GM12874 (cell line): ENCODE measurements around the gene PTHLH.

ENCODE experiments used
- CTCF ChIP-seq: IDR thresholded peaks from 2 replicates; pipeline ENCODE4 v1.5.1; 2011; ENCODE audit warnings: low read depth, mild to moderate bottlenecking, control low read depth, low read length, moderate library complexity; ENCODE audit not compliant: insufficient read depth

The PTHLH gene

DNA sequence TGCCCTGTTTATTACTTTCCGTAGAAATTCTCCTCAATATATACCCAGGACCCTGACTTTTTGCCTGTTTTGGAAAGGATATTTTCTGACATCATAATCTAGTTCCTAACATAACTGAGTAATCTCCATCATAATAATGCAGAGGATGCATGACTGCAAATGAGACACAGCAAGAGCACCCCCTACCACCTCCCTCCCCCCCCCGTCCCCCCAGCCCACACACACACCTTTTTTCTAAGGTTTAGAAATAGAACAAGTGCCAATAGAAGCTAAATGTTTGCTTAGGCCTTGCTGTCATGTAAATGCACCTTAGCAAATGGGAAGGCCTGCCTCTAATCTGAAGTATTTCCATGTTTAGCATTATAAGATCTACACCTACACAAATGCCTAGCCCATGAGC lies at the start of gene PTHLH:
Gene PTHLH (minus strand): TSS at position 13 of the 400 bp plus-strand sequence. CDS start 3,239 bp downstream, outside the sequence.
- TF ChIP-seq CTCF, result no peak

GRCh38 chr12:28021704-28022103 lies 49.2 kb upstream of the PTHLH start:
- no peak for TF ChIP-seq CTCF

- TF ChIP-seq CTCF, result no peak
Observed at GRCh38 chr12:28017873-28018255, 45.3 kb upstream of the PTHLH start.

- TF ChIP-seq CTCF, result no peak
Observed at GRCh38 chr12:28017126-28017872, 44.8 kb upstream of the PTHLH start.

- no peak for TF ChIP-seq CTCF
Observed at GRCh38 chr12:28015165-28015564, 42.6 kb upstream of the PTHLH start.

- no peak for TF ChIP-seq CTCF
Observed at GRCh38 chr12:28014196-28014595, 41.7 kb upstream of the PTHLH start.

GRCh38 chr12:28012333-28012918 lies 39.9 kb upstream of the PTHLH start:
- no peak for TF ChIP-seq CTCF
